ENCODE measurements around the gene EIF2B1.

EIF2B1 gene

DNA sequence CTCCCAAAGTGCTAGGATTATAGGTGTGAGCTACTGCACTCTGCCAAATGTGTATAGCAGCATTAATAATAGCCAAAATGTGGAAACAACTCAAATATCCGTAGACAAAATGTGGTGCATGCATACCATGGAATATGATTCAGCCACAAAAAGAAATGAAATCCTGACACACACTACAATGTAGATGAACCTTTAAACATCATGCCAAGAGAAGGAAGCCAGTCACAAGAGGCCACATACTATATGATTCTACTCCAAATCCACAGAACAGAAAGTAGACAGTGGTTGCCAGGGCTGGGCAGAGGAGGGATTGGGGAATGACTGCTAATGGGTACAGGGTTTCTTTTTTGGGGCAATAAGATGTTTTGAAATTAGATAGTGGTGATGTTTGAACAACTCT lies 56.9 kb downstream of the EIF2B1 start:
- no peak overlapping the region for H3K9ac ChIP-seq (ENCODE audit: low read length)
- no peak for DNase-seq
- no peaks in the 10 kb centered on the region for H3K27me3 ChIP-seq (replicated peaks; ENCODE audit: insufficient read depth, low read length)
- no peaks in the 10 kb centered on the region for H3K36me3 ChIP-seq (replicated peaks; ENCODE audit: insufficient read depth, low read length)
- no peak overlapping the region for H3K27ac ChIP-seq (ENCODE audit: low read length)
- H3K9me3 ChIP-seq (replicated peaks; ENCODE audit: insufficient read depth, low read length), result no peaks in the 10 kb centered on the region
- no peaks in the 10 kb centered on the region for H4K20me1 ChIP-seq (ENCODE audit: insufficient read depth, low read length)
- no peak overlapping the region for H2AFZ ChIP-seq (ENCODE audit: low read length)
- no peak overlapping the region for H3K4me3 ChIP-seq (ENCODE audit: low read length)
- H3K79me2 ChIP-seq (ENCODE audit: low read length), result no peaks in the 10 kb centered on the region
- H3K9me2 ChIP-seq (replicated peaks; ENCODE audit: insufficient read depth, low read length), result no peaks in the 10 kb centered on the region
- H3K4me1 ChIP-seq (ENCODE audit: low read length), result no peaks in the 10 kb centered on the region
- H3K4me2 ChIP-seq (ENCODE audit: low read depth, low read length), result no peak overlapping the region
- TF ChIP-seq EZH2 (optimal IDR thresholded peaks at IDR 0.05; ENCODE audit: low read depth, low read length), result no peak
- TF ChIP-seq, protein P1, sequence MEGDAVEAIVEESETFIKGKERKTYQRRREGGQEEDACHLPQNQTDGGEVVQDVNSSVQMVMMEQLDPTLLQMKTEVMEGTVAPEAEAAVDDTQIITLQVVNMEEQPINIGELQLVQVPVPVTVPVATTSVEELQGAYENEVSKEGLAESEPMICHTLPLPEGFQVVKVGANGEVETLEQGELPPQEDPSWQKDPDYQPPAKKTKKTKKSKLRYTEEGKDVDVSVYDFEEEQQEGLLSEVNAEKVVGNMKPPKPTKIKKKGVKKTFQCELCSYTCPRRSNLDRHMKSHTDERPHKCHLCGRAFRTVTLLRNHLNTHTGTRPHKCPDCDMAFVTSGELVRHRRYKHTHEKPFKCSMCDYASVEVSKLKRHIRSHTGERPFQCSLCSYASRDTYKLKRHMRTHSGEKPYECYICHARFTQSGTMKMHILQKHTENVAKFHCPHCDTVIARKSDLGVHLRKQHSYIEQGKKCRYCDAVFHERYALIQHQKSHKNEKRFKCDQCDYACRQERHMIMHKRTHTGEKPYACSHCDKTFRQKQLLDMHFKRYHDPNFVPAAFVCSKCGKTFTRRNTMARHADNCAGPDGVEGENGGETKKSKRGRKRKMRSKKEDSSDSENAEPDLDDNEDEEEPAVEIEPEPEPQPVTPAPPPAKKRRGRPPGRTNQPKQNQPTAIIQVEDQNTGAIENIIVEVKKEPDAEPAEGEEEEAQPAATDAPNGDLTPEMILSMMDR (IDR thresholded peaks at IDR 0.05; ENCODE audit: low read length), result no peak
- TF ChIP-seq EZH2phosphoT487 (IDR thresholded peaks at IDR 0.05; ENCODE audit: low read length), result no peak
- no peaks in the 10 kb centered on the region for H3F3A ChIP-seq (ENCODE audit: insufficient read depth, low read length)

DNA sequence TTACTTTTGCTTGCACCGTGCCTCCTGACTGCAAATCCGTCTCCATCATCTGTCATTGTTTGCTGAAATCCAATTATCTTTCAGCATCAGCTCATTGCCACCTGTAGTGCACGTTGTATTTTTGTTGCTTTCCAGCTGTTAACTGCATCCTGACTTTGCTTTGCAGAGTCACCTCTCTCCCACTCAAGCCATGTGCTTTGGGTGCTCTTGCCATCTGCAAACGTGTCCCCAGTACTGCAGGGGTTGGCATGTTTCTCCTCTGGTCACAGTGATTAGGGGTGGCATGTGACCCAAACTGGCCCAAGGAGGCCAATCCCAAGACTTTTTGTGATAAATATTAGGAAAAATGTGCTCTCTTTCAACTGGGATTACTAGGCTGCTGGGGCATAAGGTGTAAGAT lies 59.6 kb downstream of the EIF2B1 start:
- Histone ChIP-seq H3K36me3 (replicated peaks; ENCODE audit: insufficient read depth, low read length) (no peaks in the 10 kb centered on the region), H3K4me1 (ENCODE audit: low read length) (no peaks in the 10 kb centered on the region), H3K4me3 (ENCODE audit: low read length) (no peak overlapping the region), H3K9me2 (replicated peaks; ENCODE audit: insufficient read depth, low read length) (no peaks in the 10 kb centered on the region), H4K20me1 (ENCODE audit: insufficient read depth, low read length) (no peaks in the 10 kb centered on the region), H3K27ac (ENCODE audit: low read length) (no peak overlapping the region), H2AFZ (ENCODE audit: low read length) (no peak overlapping the region), H3K27me3 (replicated peaks; ENCODE audit: insufficient read depth, low read length) (no peaks in the 10 kb centered on the region), H3K9ac (ENCODE audit: low read length) (no peak overlapping the region), H3K79me2 (ENCODE audit: low read length) (no peaks in the 10 kb centered on the region), H3K4me2 (ENCODE audit: low read depth, low read length) (no peak overlapping the region), H3F3A (ENCODE audit: insufficient read depth, low read length) (no peaks in the 10 kb centered on the region), H3K9me3 (replicated peaks; ENCODE audit: insufficient read depth, low read length) (no peaks in the 10 kb centered on the region)
- no peak for DNase-seq
- TF ChIP-seq EZH2phosphoT487 (IDR thresholded peaks at IDR 0.05; ENCODE audit: low read length), result no peak
- TF ChIP-seq EZH2 (optimal IDR thresholded peaks at IDR 0.05; ENCODE audit: low read depth, low read length), result no peak
- TF ChIP-seq, protein P1 (IDR thresholded peaks at IDR 0.05; ENCODE audit: low read length), result no peak

DNA sequence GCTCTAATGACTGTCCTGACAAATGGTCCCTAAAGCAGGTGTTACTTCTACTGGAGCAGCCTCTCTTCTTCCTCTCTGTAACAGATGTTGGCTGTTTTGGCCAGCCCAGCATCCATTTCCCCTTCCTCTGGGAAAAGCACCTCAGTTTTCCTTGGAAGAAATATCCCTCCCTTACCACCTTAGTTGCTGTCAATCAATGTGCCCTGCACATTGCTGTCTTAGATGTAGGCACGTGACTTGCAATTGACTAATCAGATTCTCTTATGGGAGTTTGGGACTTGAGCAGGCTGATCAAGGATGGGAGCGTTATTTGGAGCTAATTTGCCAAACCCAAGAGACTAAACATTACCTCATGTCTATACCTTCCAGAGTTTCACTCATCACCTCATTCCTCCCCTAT lies 61.1 kb downstream of the EIF2B1 start:
- Histone ChIP-seq H3K4me1 (ENCODE audit: low read length) (no peaks in the 10 kb centered on the region), H3K9me2 (replicated peaks; ENCODE audit: insufficient read depth, low read length) (no peaks in the 10 kb centered on the region), H3K27ac (ENCODE audit: low read length) (no peak overlapping the region), H3K79me2 (ENCODE audit: low read length) (no peaks in the 10 kb centered on the region), H2AFZ (ENCODE audit: low read length) (no peak overlapping the region), H3K9me3 (replicated peaks; ENCODE audit: insufficient read depth, low read length) (no peaks in the 10 kb centered on the region), H4K20me1 (ENCODE audit: insufficient read depth, low read length) (no peaks in the 10 kb centered on the region), H3K27me3 (replicated peaks; ENCODE audit: insufficient read depth, low read length) (no peaks in the 10 kb centered on the region), H3K9ac (ENCODE audit: low read length) (no peak overlapping the region), H3K4me2 (ENCODE audit: low read depth, low read length) (no peak overlapping the region), H3K4me3 (ENCODE audit: low read length) (no peak overlapping the region), H3F3A (ENCODE audit: insufficient read depth, low read length) (no peaks in the 10 kb centered on the region), H3K36me3 (replicated peaks; ENCODE audit: insufficient read depth, low read length) (no peaks in the 10 kb centered on the region)
- DNase-seq, result no peak
- TF ChIP-seq EZH2 (optimal IDR thresholded peaks at IDR 0.05; ENCODE audit: low read depth, low read length) (no peak), EZH2phosphoT487 (IDR thresholded peaks at IDR 0.05; ENCODE audit: low read length) (no peak)
- TF ChIP-seq, protein P1 (IDR thresholded peaks at IDR 0.05; ENCODE audit: low read length), result no peak

Measured in MM.1S (cell line).